Activated CD4-positive, CD25-positive, alpha-beta regulatory T cell treated with anti-CD3 and anti-CD28 coated beads, Interleukin-2, amount 50 U/mL, for 16 hours (primary cell): ENCODE measurements around the gene MGAT4C.
"Not testable (repeated sequence)": the region's sequence is repeated elsewhere in the genome, so short reads cannot be mapped to it uniquely, and the experiment has no call there.

ENCODE experiments used
- DNase-seq: peaks from one replicate; pipeline ENCODE4 v3.0.0-alpha.2; 2020; ENCODE audit warnings: low read depth, low spot score

The MGAT4C gene

DNA sequence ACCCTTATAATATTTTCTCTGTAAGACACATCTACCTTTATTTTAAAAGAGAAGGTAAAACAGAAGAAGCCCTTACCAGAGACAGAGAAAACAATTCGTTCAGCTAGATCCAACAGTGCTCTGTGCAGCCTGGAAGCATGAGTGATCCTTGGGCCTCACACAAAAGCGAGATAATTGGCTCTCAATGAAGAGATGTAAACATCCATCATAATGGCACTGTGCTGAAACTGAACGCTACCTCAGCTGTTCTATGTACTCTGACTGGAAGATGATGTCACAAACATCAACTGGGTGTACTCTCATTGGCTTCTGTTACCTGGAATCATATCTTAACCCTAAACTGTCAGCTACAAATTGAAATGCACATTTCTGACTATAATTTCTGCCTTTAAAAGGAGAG lies at the start of gene MGAT4C:
MGAT4C (minus strand) TSS at position 229 of the 400 bp plus-strand sequence.
- DNase-seq, result no peak

DNA sequence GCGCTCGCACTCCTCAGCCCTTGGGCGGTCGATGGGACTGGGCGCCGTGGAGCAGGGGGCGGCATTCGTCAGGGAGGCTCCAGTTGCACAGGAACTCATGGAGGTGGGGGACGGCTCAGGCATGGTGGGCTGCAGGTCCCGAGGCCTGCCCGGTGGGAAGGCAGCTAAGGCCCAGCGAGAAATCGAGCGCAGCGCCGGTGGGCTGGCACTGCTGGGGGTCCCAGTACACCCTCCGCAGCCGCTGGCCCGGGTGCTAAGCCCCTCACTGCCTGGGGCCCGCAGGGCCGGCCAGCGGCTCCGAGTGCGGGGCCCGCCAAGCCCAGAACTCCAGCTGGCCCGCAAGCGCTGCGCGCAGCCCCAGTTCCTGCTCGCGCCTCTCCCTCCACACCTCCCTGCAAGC lies 40.2 kb upstream of the MGAT4C start:
- not testable (repeated sequence) for DNase-seq

DNA sequence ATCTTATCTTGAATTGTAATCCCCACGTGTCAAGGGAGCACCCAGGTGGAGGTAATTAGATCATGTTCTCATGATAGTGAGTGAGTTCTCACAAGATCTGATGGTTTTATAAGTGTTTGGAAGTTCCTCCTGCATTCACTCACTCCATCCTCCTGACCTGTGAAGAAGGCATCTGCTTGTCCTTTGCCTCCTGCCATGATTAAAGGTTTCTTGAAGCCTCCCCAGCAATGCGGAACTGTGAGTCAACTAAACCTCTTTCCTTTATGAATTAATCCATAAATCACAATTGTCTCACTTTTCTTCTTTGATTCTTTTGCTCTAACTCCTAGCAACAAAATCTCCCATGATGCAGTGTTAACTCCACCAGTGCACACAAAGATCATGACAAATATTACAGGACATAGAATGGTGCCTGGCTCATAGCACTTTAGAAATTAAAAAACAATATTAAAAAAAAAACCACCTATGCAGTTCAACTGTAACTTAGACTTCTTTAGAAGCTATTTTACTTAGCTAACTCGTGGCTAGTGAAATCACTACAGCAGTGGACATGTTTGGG lies 37.6 kb upstream of the MGAT4C start:
- no peak for DNase-seq

DNA sequence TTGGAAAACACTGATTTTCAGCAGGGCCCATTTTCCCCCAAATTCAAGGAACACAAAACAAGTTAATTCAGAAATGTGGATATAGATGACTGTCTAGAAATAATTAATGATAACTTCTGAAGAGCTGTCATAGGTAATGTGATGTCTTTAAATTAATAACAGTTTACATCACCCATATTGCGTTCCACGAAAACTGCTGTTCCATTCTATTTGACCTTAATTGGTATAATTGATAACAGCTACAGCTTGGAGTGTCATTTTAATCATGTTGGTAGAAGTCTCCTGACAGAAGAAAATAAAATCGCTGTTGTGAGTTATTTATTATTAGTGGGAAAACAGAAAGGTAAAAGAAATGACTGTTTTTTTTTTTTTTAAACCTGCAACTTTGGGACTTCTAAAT lies 36.3 kb upstream of the MGAT4C start:
- DNase-seq, result no peak

DNA sequence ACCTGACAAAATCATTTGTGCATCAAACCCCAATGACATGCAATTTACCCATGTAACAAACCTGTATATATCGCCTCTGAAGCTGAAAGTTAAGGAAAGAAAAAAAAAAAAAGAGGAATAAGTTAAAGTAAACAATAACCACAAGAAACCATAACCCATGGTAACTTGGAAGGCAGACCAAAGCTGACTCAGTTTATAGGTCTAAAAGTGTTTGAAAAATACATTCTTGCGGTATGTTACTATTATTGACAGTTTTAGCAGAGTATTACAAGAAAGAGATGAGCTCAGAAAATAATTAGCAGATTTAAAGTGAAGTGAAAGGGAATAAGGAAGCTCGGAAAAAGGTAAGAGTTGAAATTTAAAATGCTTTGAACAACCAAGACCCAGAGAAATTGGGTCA lies 34.4 kb upstream of the MGAT4C start:
- no peak for DNase-seq

DNA sequence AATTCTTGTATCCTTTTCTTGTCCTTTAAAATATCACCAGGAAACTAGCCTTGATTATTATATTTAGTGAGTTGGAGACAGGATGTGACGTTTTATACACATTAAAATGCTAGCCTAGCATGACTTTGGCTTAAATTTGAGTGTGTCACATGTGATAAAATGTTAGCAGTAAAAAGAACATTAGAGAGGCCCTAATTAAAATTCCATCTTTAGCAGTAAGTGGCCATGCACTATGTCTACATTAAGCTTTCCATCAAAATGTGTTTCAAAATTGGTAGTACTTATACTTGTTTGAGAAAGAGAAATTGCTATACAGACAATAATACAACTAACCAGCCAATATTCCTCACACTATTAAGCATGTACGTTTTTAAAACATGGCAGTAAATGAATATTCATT lies 29.9 kb upstream of the MGAT4C start:
- no peak for DNase-seq

DNA sequence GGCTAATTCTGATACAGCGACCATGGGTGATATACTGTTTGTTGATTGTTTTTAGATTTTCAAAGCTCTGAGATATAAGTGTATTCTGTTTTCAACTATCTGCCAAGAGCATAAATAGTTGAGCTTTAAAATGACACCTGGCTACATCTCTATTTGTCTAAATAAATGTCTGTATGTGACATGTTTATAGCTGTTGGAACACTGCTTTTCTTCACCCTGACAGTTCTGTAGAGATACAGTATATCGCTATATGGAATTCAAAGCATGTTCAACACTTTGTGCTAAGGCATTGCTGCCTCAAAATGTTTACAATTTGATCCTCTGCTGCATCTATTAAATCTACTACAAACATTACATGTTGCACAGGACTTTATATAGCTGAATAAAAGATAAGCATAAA lies 27.4 kb upstream of the MGAT4C start:
- DNase-seq, result no peak

DNA sequence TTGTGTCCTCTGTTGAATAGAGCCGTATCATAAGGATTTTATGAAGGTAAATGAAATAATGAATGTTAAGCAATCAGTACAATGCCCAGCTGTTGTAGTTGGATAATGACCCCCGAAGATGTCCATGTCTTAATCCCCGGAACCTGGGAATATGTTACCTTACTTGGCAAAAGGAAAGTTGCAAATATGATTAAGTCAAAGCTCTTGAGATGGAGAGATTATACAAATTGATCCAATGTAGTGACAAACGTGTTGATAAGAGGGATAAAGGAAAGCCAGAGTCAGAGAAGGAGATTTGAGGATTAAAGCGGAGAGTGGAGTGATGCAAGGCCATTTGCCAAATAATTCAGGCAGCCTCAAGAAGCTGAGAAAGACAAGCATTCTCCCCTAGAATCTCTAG lies 19.2 kb upstream of the MGAT4C start:
- DNase-seq, result no peak

DNA sequence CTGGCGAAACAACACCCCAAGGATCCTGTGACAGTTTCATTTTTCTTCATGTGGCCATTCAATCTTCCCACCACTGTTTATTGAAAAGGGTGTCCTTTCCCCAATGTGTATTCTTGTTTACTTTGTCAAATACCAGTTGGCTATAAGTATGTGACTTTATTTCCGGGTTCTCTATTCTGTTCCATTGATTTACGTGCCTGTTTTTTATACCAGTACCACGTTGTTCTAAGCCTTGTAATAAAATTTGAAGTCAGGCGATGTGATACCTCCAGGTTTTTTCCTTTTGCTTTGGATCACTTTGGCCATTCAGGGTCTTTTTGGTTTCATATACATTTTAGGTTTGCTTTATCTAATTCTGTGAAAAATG lies 9.1 kb upstream of the MGAT4C start:
- DNase-seq, result no peak

DNA sequence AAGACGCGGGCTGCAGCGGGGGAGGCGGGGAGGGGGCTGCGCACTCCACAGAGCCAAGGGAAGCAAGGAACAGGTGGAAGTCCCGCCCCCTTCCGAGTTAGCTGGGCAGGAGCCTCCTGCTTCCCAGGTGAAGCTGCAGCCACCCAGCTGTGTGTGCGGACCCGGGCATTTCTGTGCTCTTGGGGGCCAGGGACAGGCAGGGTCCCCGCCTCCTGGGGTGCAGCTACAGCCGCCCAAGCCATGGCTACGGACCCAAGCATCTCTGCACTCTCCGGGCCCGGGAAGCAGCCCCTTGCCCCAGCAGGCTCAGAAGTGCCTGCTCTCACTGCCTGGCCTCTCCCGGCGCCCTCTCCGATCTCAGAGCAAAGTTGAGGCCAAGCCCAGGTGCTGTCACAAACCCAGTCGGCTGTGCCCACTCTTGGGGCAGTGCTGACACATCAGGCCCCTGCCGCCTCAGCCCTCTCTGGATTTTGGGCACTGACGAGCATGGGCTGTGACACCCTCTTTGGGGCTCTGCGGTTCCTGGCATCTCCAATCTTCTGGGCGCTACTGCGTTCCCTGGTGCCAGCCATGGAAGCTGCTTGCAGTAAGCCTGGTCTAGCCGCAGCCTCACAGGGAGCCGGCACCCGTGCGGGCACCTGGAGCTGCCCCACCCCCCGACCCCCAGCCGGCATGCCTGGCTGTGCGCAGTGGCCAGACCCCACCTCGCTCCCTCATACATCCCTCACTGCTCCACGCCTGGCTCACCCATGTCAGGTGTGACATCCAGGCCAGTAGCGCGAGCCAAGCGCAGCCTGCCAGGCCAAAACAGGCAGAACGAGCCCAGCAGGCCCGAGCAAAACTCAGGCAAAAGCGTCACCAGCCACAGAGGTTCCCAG lies 8.5 kb upstream of the MGAT4C start:
- DNase-seq, result no peak

DNA sequence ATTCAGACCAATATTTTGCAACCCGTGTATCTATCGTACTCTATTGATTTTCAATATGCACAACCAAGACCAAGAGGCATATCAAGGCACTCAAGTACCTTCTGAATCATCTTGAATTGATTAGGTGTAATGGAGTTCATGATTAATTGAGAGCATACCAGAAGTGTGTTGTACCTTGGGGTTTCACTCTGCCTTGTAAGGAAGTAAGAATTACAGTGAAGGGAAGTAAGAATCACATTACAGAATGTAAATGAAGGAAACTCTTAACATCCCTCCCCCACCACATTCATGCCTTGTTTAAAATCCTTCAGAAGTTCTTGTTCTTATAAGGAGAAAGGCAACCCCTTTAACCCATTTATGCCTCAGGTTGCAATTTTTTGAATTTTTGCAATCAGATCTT lies 5.4 kb upstream of the MGAT4C start:
- no peak for DNase-seq

DNA sequence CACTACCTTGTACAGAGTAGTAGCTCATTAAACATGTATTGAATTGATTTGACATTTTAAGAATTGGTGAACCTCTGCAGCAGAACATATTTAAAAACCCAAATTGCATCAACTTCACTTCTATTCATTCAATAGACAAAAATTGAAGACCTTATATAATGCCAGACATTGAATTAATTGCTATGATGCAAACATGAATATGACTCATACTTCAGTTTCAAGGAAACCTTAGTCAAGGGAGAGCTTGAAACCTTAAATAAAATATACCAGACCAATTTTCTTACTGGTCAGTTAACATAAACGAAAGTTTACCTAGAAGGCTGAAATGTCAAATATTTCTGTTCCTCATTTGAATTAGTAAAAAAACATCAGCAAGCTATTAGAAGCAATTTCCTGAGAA lies 5.0 kb upstream of the MGAT4C start:
- no peak for DNase-seq

DNA sequence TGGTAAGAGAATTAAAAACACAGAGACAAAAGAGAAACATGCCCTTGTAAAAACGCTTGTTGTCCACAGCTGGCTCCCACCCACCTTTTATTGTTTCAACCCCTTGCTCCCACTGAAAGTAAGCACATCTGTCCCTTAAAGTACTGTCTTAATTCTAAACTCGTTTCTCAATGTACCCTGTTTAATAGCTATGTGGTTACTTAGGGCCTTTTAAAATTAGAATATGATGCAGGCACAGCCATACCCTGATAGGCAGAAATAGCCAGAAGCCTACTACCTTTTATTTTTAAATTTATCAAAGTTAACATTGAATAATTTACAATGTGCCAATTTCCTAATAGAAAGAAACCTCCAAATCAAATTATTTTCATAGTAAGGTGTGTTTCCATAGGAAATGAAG lies 4.0 kb upstream of the MGAT4C start:
- no peak for DNase-seq

DNA sequence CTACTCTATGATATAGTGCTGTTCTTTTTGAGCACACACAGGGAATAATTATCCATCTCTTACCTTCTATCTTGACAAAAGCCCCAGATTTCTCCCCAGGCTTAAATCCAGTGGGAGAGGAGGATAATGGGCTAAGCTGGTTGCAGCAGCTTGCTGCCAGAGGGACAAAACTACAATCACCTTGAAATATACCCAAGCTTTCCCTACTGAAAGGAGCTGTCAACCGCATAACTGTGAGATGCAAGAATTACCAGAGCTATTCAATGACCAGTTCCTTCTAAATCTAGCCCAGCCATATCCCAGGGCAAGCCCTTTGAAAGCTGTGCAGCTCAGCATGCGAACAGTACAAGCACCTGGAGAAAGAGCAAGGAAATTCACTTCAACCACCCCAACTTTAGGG lies 943 bp upstream of the MGAT4C start:
- no peak for DNase-seq

DNA sequence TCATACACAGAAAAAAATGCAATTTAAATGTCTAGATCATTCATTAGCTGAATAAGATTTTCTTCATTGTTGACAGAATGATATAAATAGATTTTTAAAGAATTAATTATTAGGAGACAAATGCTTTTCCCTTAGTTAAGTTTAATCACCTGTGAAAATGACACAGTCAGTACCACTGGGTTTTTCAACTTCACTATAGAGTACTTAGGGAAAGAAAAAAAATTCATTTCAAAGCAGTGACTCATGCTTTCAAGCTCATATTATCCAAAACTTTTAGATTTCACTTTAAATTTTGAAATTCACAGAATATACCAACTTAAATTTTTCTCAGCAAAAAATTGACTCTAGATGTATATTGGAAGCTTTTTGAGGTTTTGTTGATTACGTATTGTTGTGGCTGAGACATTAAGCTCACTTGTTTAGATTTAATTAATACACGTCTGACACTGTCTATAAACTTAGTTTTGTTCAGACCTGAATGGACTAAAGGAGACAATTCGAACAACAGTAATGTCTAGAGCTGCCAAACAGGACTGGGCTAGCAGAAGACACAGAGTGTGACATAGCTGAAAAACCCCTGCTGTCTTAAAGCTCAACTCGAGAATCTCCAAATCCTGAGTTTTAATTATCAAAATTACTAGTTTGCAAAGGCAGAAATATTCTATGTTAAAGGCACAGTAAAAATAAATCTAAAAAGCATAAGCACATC lies 1.6 kb downstream of the MGAT4C start:
- DNase-seq, result no peak

DNA sequence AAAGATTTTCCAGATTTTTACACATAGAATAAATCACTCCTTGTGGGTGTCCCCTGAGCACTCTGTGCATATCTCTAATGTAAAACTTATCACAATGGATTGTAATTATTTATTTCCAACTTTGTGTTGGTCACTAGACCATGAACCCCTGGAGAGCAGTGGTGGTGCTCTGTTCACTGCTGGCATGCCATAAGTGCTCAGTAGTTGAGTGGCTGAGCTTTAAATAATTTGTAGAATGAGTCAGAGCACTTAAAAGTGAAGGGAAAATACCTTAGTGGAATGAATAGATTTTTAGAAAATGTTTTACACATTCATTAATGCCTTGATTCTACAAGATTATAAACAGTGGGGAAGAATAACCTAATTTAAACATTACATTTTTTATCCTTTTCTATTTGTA lies 6.3 kb downstream of the MGAT4C start:
- no peak for DNase-seq

DNA sequence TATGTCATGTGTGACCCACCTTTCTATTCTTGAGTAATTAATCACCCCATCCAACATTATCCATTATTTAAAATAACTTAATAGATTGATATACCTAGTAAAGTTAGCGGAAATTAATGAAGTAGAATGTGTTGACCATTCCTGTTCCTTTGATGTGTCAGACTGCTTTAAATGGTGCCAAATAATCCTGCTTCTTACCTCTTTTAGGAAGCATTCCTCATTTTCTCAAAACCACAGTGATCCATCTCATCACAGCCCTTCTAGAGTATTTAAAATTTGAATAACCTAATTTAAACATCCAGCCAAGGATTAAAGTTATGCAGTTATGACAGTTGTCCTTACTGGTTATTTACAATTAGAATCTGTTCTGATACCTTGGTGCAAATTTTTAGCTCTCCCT lies 6.9 kb downstream of the MGAT4C start:
- no peak for DNase-seq

DNA sequence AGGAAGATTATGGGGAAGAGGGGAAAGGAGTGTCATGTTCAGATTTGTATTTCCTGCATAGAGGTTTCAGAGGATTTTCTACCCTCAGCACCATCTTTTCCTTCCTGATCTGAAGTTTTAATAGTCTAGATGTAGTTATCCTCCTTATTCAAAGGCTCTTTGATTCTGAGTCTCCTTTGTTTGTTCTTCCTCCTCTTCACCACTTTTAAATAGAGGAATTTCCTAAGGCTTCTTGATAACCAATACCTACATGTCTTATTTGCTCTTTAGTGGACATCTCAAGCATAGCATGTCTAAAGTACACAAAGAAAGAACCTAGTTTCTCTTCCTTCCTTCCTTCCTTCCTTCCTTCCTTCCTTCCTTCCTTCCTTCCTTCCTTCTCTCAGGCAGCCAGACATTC lies 8.3 kb downstream of the MGAT4C start:
- DNase-seq, result no peak

DNA sequence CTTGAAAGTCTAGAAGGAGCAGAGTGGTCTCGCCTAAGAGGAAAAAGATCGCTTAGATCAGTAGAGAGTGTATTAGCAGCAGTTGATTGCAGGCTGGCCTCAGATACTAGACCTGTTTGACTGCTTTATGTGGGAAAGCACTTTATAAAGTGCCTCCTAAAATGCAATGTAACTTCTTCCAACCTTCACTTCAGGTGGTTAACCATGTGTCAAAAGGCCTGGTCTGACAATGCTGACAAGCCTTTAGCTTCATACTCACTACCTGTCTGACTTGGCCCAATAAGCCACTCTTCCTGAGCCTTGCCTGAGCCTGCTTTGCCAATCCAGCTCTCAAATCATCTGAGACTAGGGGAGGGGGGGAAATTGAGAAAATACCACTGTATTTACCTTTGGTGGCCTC lies 14.6 kb downstream of the MGAT4C start:
- no peak for DNase-seq

DNA sequence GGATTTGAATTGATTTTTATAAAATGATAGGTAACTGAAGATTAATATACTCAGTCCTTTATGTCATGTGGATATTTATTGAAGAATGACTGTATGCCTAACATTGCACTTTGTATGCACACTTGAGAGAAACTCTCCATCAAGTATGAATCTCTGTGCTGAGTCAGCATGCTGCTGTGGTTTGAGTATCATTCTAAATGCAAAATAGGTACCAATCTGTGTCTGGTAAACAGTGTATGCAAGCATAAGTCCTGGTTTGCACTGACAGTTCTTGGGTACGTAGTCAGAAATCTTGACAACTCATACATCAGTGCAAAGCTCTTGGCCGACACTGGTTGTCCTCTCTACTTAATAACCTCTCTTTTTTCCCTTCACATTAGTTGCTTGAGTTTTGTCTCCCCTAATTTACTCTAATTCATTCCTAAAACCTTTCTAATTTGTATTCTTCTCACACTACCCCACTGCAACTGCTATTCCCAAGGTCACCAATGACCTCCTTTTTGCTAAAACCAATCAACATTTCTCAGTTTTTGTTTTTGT lies 21.8 kb downstream of the MGAT4C start:
- DNase-seq, result no peak

DNA sequence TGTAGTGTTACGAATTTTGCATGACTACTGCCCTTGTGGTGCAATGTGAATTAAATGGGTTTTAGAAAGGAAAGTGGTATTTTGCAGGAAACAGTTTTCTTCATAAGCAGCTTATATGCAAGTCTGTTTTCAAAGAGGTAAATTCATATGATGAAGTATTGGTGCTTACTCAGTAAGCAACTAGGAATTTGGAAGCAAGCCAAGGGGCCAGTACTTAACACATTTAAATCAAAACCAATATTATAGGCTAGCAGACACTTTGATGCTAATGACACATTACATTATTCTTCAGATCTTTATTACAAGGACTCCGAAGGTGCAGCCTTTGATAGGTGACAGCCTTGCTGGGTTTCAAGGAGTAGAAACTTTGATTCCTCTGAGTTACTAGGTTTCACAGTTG lies 23.1 kb downstream of the MGAT4C start:
- DNase-seq, result no peak

DNA sequence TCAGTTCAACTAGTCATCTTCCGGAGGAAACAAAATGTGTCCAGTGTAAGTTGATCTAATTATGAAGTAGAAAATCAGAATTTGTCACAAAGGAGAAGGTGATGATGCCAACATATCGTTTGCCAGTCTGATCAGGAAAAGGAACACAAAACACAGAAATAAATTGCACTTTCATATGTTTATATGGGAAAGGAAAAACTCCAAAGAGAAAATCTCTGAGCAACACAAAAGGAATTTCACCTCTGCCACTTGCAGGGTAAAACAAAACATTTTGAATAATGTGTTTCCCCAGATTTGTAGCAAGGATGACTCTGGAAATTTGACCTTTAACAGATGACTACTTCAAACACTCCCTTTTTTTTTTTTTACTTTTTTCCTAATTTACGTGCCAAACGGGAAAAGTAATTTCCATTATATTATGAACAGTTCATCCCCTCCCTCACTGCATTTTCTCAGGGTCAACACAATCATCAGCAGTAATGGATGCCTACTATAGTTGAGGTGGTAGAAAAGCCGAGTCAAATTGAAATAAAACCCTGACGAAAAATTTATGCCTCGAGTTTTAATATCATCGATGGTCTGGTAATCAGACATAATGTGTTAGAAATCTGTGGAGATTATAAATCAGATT lies 25.6 kb downstream of the MGAT4C start:
- DNase-seq, result no peak
